Measurements from ENCODE around the gene CDH4. TPM values are rescaled to one million over a fixed set of nuclear protein-coding genes. Genes with fewer than 3 reads are reported as not detected.

Gene CDH4
- polyA plus RNA-seq, 1 donor (not counting 4 experiments of a cell fraction or from before 2014, with no cell fraction given) = 2.2 TPM

DNA sequence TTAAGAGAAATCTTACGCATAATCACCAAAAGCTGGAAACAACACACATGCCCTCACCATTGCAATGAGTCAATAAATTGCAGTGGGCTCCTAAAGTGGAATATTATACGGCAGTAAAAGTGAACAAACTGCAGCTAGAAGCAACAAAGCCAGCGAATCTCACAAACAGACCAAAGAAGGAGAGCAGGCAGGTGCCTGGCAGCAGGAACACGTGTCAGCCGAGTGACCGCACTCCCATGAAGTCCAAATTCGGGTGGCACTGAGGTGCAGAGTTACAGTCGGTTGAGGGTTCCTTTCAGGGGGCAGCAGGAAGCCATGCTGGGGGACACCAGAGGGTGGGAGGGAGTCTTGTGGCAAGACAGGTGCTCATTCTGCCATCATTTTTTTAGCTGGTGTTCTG is 500.5 kb downstream of the CDH4 start:
- no peak overlapping the region for H3K27ac ChIP-seq (ENCODE audit: control insufficient read depth, insufficient read depth, low read length)
- no peaks in the 10 kb centered on the region for H3K79me2 ChIP-seq (ENCODE audit: control insufficient read depth, insufficient read depth, low read length)
- H3K4me2 ChIP-seq (ENCODE audit: control insufficient read depth, extremely low read depth, insufficient read depth, low read depth, low read length) = no peak overlapping the region
- no peaks in the 10 kb centered on the region for H3K27me3 ChIP-seq (ENCODE audit: control insufficient read depth, extremely low read depth, insufficient read depth, low read length)
- DNase-seq (ENCODE audit: low read depth, low spot score) (no peak), FAIRE-seq (no peak)
- peaks cover 2% of the 10 kb centered on the region for H3K9me3 ChIP-seq (ENCODE audit: control insufficient read depth, low read depth, low read length)
- TF ChIP-seq EZH2 (IDR thresholded peaks at IDR 0.05; ENCODE audit: low read length) = no peak
- TF ChIP-seq, protein P1, sequence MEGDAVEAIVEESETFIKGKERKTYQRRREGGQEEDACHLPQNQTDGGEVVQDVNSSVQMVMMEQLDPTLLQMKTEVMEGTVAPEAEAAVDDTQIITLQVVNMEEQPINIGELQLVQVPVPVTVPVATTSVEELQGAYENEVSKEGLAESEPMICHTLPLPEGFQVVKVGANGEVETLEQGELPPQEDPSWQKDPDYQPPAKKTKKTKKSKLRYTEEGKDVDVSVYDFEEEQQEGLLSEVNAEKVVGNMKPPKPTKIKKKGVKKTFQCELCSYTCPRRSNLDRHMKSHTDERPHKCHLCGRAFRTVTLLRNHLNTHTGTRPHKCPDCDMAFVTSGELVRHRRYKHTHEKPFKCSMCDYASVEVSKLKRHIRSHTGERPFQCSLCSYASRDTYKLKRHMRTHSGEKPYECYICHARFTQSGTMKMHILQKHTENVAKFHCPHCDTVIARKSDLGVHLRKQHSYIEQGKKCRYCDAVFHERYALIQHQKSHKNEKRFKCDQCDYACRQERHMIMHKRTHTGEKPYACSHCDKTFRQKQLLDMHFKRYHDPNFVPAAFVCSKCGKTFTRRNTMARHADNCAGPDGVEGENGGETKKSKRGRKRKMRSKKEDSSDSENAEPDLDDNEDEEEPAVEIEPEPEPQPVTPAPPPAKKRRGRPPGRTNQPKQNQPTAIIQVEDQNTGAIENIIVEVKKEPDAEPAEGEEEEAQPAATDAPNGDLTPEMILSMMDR (optimal IDR thresholded peaks at IDR 0.05 in 1 of 3, IDR thresholded peaks at IDR 0.05 in 1 of 3, conservative IDR thresholded peaks at IDR 0.05 in 1 of 3; ENCODE audit: extremely low read depth in 1 of 3, insufficient read depth in 2 of 3, low read length in 3 of 3) = no peak
- dilution Hi-C loops (cut with MboI; ENCODE audit: extremely low pct_ligation_motif_present, low sequenced_read_pairs) = no loop called here
- H3K36me3 ChIP-seq (ENCODE audit: control insufficient read depth in 2 of 2, extremely low read depth in 1 of 2, insufficient read depth in 2 of 2, low read length in 2 of 2) = no peaks in the 10 kb centered on the region
- no peak overlapping the region for H3K4me3 ChIP-seq (ENCODE audit: control insufficient read depth in 2 of 3, extremely low read depth in 1 of 3, insufficient read depth in 2 of 3, low read depth in 1 of 3, low read length in 3 of 3)
- H3K9ac ChIP-seq (ENCODE audit: control insufficient read depth, extremely low read depth, insufficient read depth, low read length) = no peak overlapping the region
- peaks cover 10% of the 10 kb centered on the region for H3K4me1 ChIP-seq (ENCODE audit: control insufficient read depth, extremely low read depth, insufficient read depth, low read length)
- no peaks in the 10 kb centered on the region for H4K20me1 ChIP-seq (ENCODE audit: control insufficient read depth, extremely low read depth, insufficient read depth, low read length)
- H3K9me1 ChIP-seq (ENCODE audit: control insufficient read depth, extremely low read depth, insufficient read depth, low read length) = no peaks in the 10 kb centered on the region
- H2AFZ ChIP-seq (ENCODE audit: control insufficient read depth, low read length) = no peak overlapping the region

DNA sequence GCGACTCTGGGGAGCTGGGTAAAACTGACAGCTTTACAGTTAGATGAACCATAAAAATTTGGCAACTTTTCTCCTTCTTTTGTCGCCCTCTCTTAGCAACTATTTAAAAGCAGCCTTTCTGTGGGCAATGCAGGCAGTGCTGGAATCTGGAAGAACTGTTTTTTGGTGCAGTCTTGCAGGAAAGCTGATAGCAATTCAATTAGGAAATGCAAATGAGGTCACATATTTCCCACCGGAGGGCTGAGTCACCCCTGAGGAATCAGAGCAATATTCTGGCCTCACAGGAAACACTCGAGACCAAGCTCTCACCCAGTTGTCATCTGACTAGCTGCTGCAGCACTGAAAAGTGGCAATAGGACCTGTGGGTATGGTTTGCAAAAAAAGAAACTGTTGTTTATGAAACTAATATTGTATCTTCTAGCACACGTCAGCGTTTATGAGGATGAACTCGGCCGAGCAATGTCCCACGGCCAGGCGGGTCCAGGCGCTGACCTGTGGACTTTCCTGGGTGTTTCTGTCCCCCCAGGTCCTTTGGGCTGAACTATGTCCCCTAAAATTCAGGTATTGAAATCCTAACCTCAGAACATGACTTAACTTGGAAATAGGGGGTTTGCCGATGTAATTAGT is 501.4 kb downstream of the CDH4 start:
- TF ChIP-seq, protein P1 (optimal IDR thresholded peaks at IDR 0.05 in 1 of 3, IDR thresholded peaks at IDR 0.05 in 1 of 3, conservative IDR thresholded peaks at IDR 0.05 in 1 of 3; ENCODE audit: extremely low read depth in 1 of 3, insufficient read depth in 2 of 3, low read length in 3 of 3) = no peak
- no peak for TF ChIP-seq EZH2 (IDR thresholded peaks at IDR 0.05; ENCODE audit: low read length)
- Histone ChIP-seq H3K9me3 (ENCODE audit: control insufficient read depth, low read depth, low read length) (peaks cover 2% of the 10 kb centered on the region), H3K79me2 (ENCODE audit: control insufficient read depth, insufficient read depth, low read length) (no peaks in the 10 kb centered on the region), H3K27ac (ENCODE audit: control insufficient read depth, insufficient read depth, low read length) (no peak overlapping the region), H3K9ac (ENCODE audit: control insufficient read depth, extremely low read depth, insufficient read depth, low read length) (no peak overlapping the region), H3K4me1 (ENCODE audit: control insufficient read depth, extremely low read depth, insufficient read depth, low read length) (peaks cover 12% of the 10 kb centered on the region), H3K27me3 (ENCODE audit: control insufficient read depth, extremely low read depth, insufficient read depth, low read length) (no peaks in the 10 kb centered on the region), H2AFZ (ENCODE audit: control insufficient read depth, low read length) (no peak overlapping the region), H3K4me3 (ENCODE audit: control insufficient read depth in 2 of 3, extremely low read depth in 1 of 3, insufficient read depth in 2 of 3, low read depth in 1 of 3, low read length in 3 of 3) (no peak overlapping the region), H3K36me3 (ENCODE audit: control insufficient read depth in 2 of 2, extremely low read depth in 1 of 2, insufficient read depth in 2 of 2, low read length in 2 of 2) (no peaks in the 10 kb centered on the region), H4K20me1 (ENCODE audit: control insufficient read depth, extremely low read depth, insufficient read depth, low read length) (no peaks in the 10 kb centered on the region), H3K9me1 (ENCODE audit: control insufficient read depth, extremely low read depth, insufficient read depth, low read length) (no peaks in the 10 kb centered on the region), H3K4me2 (ENCODE audit: control insufficient read depth, extremely low read depth, insufficient read depth, low read depth, low read length) (peak overlapping the region; percentile 17)
- dilution Hi-C loops (cut with MboI; ENCODE audit: extremely low pct_ligation_motif_present, low sequenced_read_pairs) = no loop called here
- DNase-seq (ENCODE audit: low read depth, low spot score) (no peak), FAIRE-seq (peak; percentile 65)

All from keratinocyte (primary cell).